Measurements from ENCODE around the gene DELE1.

DELE1 gene

GRCh38 chr5:141960018-141960417 lies 36.3 kb downstream of the DELE1 start:
- DNase-seq, result no peak

DNA sequence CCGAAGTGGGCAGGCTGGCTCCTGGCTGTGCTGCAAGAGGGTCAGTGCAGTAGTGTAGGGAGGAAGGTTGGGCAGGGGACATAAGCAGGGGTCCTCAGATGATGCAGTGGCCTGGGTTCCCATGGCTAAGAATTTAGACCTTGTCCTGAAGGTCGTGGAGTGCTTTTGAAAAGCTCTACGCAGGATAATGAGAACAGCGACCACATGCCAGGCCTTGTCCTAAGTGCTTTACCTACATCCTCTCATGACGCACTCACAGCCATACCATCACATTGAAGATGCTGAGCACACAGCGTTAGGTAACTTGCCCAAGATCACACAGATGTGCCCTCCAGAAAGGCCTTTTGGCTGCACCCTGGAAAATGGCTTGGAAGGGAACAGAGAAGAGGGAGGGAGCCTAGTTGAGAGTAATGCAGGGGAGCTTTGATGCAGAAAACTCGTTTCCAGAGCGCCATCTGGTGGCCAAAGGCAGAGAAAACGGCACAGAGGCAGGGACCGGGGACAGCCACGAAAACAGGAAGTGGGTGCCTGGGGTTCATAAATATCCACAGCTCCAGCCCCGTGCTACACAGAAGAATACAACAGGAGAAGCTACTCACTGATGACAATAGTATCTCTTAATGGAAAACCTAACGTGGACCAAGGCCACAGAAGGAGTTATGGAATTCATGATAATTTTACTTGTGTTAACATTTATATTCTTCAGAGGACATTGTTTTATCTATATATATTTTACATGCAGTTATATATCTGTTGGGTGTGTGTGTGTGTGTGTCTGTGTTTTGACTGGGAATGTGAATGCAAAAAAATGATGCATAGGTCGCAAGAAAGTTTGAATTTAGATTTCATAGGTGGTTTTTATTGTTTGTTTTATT lies 37.0 kb downstream of the DELE1 start:
- peak; percentile 91 for DNase-seq

- no peak for DNase-seq
Observed at GRCh38 chr5:141961466-141961865, 37.8 kb downstream of the DELE1 start.

GRCh38 chr5:141963701-141964100 lies 40.0 kb downstream of the DELE1 start:
- no peak for DNase-seq

DNA sequence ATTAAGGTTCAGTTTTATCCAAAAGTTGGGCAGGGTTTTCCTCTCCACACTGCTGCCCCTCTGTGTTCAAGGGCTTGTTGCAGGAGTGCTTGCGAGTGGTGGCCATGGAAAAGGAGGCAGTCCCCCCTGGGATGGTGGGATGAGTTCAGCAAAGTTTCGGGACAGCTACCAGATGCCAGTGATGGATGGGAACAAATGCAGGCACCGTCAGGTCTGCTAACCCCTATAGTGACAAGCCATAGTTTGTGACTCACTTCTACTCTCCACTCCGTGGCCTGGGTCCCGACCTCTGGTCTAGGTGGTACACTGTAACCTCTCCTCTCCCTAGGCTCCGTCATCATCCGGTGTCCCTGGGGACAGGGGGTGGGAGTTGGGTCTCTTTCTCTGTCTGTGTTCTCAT lies 41.4 kb downstream of the DELE1 start:
- no peak for DNase-seq

DNA sequence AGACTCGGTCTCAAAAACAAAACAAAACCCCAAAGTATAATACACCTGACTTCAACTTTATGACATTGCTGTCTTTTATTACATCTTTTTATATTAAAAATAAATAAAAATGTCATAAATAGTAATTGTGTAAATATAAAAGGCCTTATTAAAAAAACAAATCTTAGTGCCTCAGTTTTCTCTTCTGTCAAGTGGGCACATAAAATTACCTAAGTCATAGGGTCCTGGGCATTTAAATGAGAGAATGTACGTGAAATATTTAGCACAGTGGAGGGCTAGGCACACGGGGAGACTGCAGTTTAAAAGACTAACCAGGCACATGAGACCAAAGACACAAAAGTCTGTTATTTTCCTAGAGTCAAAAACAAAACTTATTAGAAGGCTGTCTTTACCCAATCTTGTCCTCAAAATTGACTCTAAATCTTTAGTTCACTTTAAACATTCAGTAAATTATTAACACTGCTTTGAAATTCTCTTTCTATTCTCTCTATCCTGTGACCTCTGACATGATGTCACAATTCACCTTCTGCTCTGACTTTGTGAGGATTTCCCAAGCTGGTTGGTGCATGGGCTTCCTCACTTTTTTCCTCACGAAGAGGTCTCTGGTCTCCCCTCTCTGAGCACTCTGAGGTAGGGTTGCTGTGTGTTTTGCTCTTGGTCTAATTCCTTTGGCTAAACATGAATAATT lies 42.7 kb downstream of the DELE1 start:
- no peak for DNase-seq

DNA sequence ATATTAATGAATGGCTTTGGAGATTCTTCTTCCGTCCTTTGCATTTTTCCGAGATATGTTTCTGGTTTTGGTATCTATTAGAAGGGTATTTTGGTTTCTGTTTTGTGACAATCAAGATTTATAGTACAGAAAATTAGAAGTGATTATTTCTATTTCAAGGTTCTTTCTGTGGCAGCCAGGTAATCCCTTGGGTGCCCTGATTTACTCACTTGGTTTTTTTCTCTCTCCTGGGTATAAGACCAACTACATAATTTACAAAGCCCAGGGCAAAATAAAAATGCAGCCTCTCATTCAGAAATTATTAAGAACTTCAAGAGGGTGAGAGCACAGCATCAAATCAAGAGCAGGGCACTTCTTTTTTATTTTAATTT lies 43.3 kb downstream of the DELE1 start:
- DNase-seq, result no peak

GRCh38 chr5:141968914-141969608 lies 45.4 kb downstream of the DELE1 start, which contains the start of gene RNF14:
RNF14 (plus strand) TSS chr5:141969105; CDS start chr5:141973589, 4,484 bp downstream.
- peak; percentile 89 for DNase-seq

GRCh38 chr5:141969783-141970771 lies 46.4 kb downstream of the DELE1 start:
- DNase-seq, result no peak

- no peak for DNase-seq
Observed at GRCh38 chr5:141973871-141974595, 50.4 kb downstream of the DELE1 start.

- DNase-seq, result no peak
Observed at GRCh38 chr5:141976176-141976575, 52.5 kb downstream of the DELE1 start.

DNA sequence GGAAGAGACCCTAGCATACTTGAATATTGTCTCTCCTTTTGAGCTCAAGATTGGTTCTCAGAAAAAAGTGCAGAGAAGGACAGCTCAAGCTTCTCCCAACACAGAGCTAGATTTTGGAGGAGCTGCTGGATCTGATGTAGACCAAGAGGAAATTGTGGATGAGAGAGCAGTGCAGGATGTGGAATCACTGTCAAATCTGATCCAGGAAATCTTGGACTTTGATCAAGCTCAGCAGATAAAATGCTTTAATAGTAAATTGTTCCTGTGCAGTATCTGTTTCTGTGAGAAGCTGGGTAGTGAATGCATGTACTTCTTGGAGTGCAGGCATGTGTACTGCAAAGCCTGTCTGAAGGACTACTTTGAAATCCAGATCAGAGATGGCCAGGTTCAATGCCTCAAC lies 54.7 kb downstream of the DELE1 start:
- DNase-seq, result no peak

- no peak for DNase-seq
Observed at GRCh38 chr5:141982626-141983025, 59.0 kb downstream of the DELE1 start.

DNA sequence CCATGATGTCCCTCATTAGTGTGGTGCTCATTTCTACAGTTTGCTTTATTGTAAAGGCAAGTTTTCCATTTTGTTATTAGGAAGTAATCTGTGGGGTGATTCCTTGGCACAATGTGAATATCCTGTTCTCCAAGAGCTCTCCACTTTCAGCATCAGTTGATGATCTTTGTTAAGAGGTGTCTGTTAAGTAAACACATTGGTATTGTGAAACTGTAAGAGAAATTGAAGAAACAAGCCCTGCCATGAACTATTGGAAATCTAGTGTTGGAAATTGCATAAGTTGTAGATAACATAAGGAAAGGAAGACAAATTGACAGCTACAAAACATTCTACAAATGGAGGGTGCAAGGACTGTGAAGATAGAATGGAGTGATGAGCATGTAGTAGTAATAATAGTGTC lies 62.4 kb downstream of the DELE1 start:
- no peak for DNase-seq

- DNase-seq, result no peak
Observed at GRCh38 chr5:141989720-141990119, 66.0 kb downstream of the DELE1 start.
